IMR-90 (cell line): Measurements from ENCODE around the gene ATPAF1. TPM values are rescaled to one million over a fixed set of nuclear protein-coding genes. Genes with fewer than 3 reads are reported as not detected.

ENCODE experiments used
- ATAC-seq: fragments of 200-7000 bp; cut with Tn5 transposase; 2 replicates; pipeline ENCODE4 v1.9.1; 2020; ENCODE audit warnings: low read depth, mild to moderate bottlenecking, moderate library complexity
- BruUV-seq: library from RNA; stranded (reverse); fragments of 400-500 nt; replicated peaks from 2 replicates; lab custom pipeline; 2021; lab: Mats Ljungman, UMichigan
- CTCF ChIA-PET: fragments of 300-600 bp; formaldehyde crosslinking; extraction: SDS; loops from one replicate; lab custom pipeline; 2021; ENCODE audit warnings: antibody characterized with exemption; lab: Yijun Ruan, JAX
- POLR2A ChIA-PET: fragments of 300-600 bp; sonication (Branson Sonifier 250); formaldehyde crosslinking; loops from one replicate; lab custom pipeline; 2022; ENCODE audit warnings: antibody characterized with exemption; ENCODE audit not compliant: unreplicated experiment; lab: Charles Lee
- DNase-seq: peaks from one replicate; pipeline ENCODE4 v3.0.0; 2013
- H2AFZ ChIP-seq: replicated peaks from 2 replicates; pipeline ENCODE3; 2013; ENCODE audit warnings: low read length, mild to moderate bottlenecking; ENCODE audit not compliant: poor library complexity
- H2AK5ac ChIP-seq: 2 replicates; pipeline ENCODE4 v1.6.1; 2013; ENCODE audit warnings: low read depth, low read length, inconsistent platforms
- H2AK9ac ChIP-seq: replicated peaks from 2 replicates; pipeline ENCODE3; 2013; ENCODE audit warnings: mild to moderate bottlenecking, low read depth, low read length, moderate library complexity; ENCODE audit not compliant: poor library complexity
- H2BK120ac ChIP-seq: 2 replicates; pipeline ENCODE4 v1.6.1; 2013; ENCODE audit warnings: low read depth, low read length, inconsistent platforms
- H2BK15ac ChIP-seq: 3 replicates; pipeline ENCODE4 v1.6.1; 2013; ENCODE audit warnings: low read depth, low read length, inconsistent platforms
- H2BK20ac ChIP-seq: 2 replicates; pipeline ENCODE4 v1.6.1; 2013; ENCODE audit warnings: low read depth, mild to moderate bottlenecking, inconsistent platforms, low read length, moderate library complexity
- H2BK5ac ChIP-seq: 2 replicates; pipeline ENCODE4 v1.6.1; 2013; ENCODE audit warnings: mild to moderate bottlenecking, low read depth, low read length, inconsistent platforms; ENCODE audit not compliant: poor library complexity, severe bottlenecking
- H3K14ac ChIP-seq: replicated peaks from 2 replicates; pipeline ENCODE4 v1.6.1; 2013; ENCODE audit warnings: low read depth, low read length, inconsistent platforms
- H3K18ac ChIP-seq: 2 replicates; pipeline ENCODE4 v1.6.1; 2013; ENCODE audit warnings: low read depth, low read length, control low read depth
- H3K23ac ChIP-seq: 2 replicates; pipeline ENCODE4 v1.6.1; 2013; ENCODE audit warnings: low read depth, low read length, inconsistent platforms
- H3K27ac ChIP-seq: 2 replicates; pipeline ENCODE4 v1.5.1; 2013; ENCODE audit warnings: mild to moderate bottlenecking, control low read depth, low read length; ENCODE audit not compliant: insufficient read depth
- H3K27me3 ChIP-seq: 2 replicates; pipeline ENCODE4 v1.6.1; 2013; ENCODE audit warnings: low read length; ENCODE audit not compliant: control insufficient read depth, insufficient read depth
- H3K36me3 ChIP-seq: 2 replicates; pipeline ENCODE4 v1.6.1; 2013; ENCODE audit warnings: low read length, mixed read lengths; ENCODE audit not compliant: control insufficient read depth, insufficient read depth
- H3K4ac ChIP-seq: 2 replicates; pipeline ENCODE4 v1.6.1; 2013; ENCODE audit warnings: low read depth, low read length, inconsistent platforms
- H3K4me1 ChIP-seq: 2 replicates; pipeline ENCODE4 v1.6.1; 2013; ENCODE audit warnings: low read length, mixed read lengths; ENCODE audit not compliant: control insufficient read depth, insufficient read depth
- H3K4me2 ChIP-seq: 2 replicates; pipeline ENCODE4 v1.6.1; 2013; ENCODE audit warnings: low read depth, mild to moderate bottlenecking, control low read depth, low read length, moderate library complexity
- H3K4me3 ChIP-seq: 2 replicates; pipeline ENCODE4 v1.5.1; 2013; ENCODE audit warnings: low read depth, mild to moderate bottlenecking, control low read depth, low read length, moderate library complexity; ENCODE audit not compliant: insufficient read depth
- H3K56ac ChIP-seq: 2 replicates; pipeline ENCODE4 v1.6.1; 2013; ENCODE audit warnings: low read length, inconsistent platforms; ENCODE audit not compliant: insufficient read depth; ENCODE audit errors: extremely low read depth
- H3K79me1 ChIP-seq, 2 experiments: 2 replicates each; pipeline ENCODE4 v1.6.1; 2013; ENCODE audit warnings: low read length in 2 of 2, inconsistent platforms in 1 of 2, low read depth in 1 of 2
- H3K9ac ChIP-seq: 2 replicates; pipeline ENCODE4 v1.6.1; 2013; ENCODE audit warnings: low read depth, low read length, control low read depth
- H3K9me1 ChIP-seq: 2 replicates; pipeline ENCODE4 v1.6.1; 2013; ENCODE audit warnings: low read length, inconsistent platforms; ENCODE audit not compliant: insufficient read depth
- H3K9me3 ChIP-seq: 2 replicates; pipeline ENCODE4 v1.6.1; 2013; ENCODE audit warnings: low read length; ENCODE audit not compliant: control insufficient read depth, insufficient read depth
- H4K20me1 ChIP-seq: 2 replicates; pipeline ENCODE4 v1.6.1; 2013; ENCODE audit warnings: low read length, inconsistent platforms; ENCODE audit not compliant: insufficient read depth
- H4K5ac ChIP-seq: 2 replicates; pipeline ENCODE4 v1.6.1; 2013; ENCODE audit warnings: mild to moderate bottlenecking, low read depth, low read length, control low read depth
- H4K8ac ChIP-seq, 2 experiments: 2 replicates each; pipeline ENCODE4 v1.6.1; 2013; ENCODE audit warnings: low read depth in 2 of 2, low read length in 2 of 2, control low read depth in 1 of 2, inconsistent platforms in 1 of 2
- H4K91ac ChIP-seq: 2 replicates; pipeline ENCODE4 v1.6.1; 2013; ENCODE audit warnings: low read depth, low read length, inconsistent platforms; ENCODE audit not compliant: insufficient read depth
- BHLHE40 ChIP-seq: fragments of 150-350 bp; IDR thresholded peaks from 2 replicates; pipeline ENCODE4 v1.6.1; 2016; ENCODE audit warnings: mild to moderate bottlenecking, low read depth, low read length
- CEBPB ChIP-seq: IDR thresholded peaks from 2 replicates; pipeline ENCODE4 v1.6.1; 2012; ENCODE audit warnings: low read depth, low read length, improper control_type of control experiment
- ELK1 ChIP-seq: fragments of 150-350 bp; IDR thresholded peaks from 2 replicates; pipeline ENCODE4 v1.6.1; 2016; ENCODE audit warnings: low read depth, mild to moderate bottlenecking, low read length, moderate library complexity, borderline replicate concordance
- FOS ChIP-seq: fragments of 150-350 bp; IDR thresholded peaks from 2 replicates; pipeline ENCODE4 v1.6.1; 2016; ENCODE audit warnings: low read depth, low read length
- MAFK ChIP-seq: IDR thresholded peaks from 2 replicates; pipeline ENCODE4 v1.6.1; 2012; ENCODE audit warnings: low read depth, low read length, improper control_type of control experiment
- MAZ ChIP-seq: IDR thresholded peaks from 2 replicates; pipeline ENCODE4 v1.6.1; 2012; ENCODE audit warnings: low read depth, mild to moderate bottlenecking, low read length, improper control_type of control experiment, moderate library complexity, borderline replicate concordance
- MXI1 ChIP-seq: IDR thresholded peaks from 2 replicates; pipeline ENCODE4 v1.6.1; 2012; ENCODE audit warnings: low read depth, mild to moderate bottlenecking, low read length, moderate library complexity, borderline replicate concordance
- RFX5 ChIP-seq: IDR thresholded peaks from 2 replicates; pipeline ENCODE4 v1.8.0; 2012; ENCODE audit warnings: low read depth, mild to moderate bottlenecking, low read length, moderate library complexity
- WGBS, 2 experiments: methylation state at CpG; one replicate each; pipeline versions ENCODE4 v1.1.5 to v1.1.7; 2013; ENCODE audit warnings: missing lambda C conversion rate in 2 of 2; ENCODE audit not compliant: insufficient read length in 1 of 2; ENCODE audit errors: extremely low coverage in 2 of 2; 5-methylcytosine and 5-hydroxymethylcytosine counted together
- dilution Hi-C: fragments of 300-500 bp; cut with HindIII; formaldehyde crosslinking; loops from one replicate; pipeline ENCODE4 v1.14.3; 2018; ENCODE audit warnings: low sequenced_read_pairs; ENCODE audit not compliant: unreplicated experiment
- in situ Hi-C: fragments of 300-500 bp; cut with MboI; formaldehyde crosslinking; loops from 3 replicates; pipeline ENCODE4 v1.14.3; 2019; ENCODE audit warnings: low sequenced_read_pairs, inconsistent platforms, mixed read lengths
- intact Hi-C: fragments of 100-400 bp; cut with micrococcal nuclease; formaldehyde crosslinking; loops from 2 replicates; pipeline ENCODE4 v1.10.0; 2022
- polyA plus RNA-seq, 3 experiments: library from polyadenylated mRNA; depleted of rRNA; stranded (reverse); fragments of >200 nt; gene quantifications; 2 replicates each; pipeline ENCODE4 v1.2.3, GENCODE V29; 2012; ENCODE audit warnings: low replicate concordance in 1 of 3
- total RNA-seq: library from RNA; depleted of rRNA; stranded (reverse); fragments of >200 nt; gene quantifications from 2 replicates; pipeline ENCODE4 v1.2.3, GENCODE V29; 2012

The ATPAF1 gene
- total and polyA plus RNA-seq, 2 of the 4 experiments (the other 2 are of a cell fraction) = 55.5 to 80.3 TPM

DNA sequence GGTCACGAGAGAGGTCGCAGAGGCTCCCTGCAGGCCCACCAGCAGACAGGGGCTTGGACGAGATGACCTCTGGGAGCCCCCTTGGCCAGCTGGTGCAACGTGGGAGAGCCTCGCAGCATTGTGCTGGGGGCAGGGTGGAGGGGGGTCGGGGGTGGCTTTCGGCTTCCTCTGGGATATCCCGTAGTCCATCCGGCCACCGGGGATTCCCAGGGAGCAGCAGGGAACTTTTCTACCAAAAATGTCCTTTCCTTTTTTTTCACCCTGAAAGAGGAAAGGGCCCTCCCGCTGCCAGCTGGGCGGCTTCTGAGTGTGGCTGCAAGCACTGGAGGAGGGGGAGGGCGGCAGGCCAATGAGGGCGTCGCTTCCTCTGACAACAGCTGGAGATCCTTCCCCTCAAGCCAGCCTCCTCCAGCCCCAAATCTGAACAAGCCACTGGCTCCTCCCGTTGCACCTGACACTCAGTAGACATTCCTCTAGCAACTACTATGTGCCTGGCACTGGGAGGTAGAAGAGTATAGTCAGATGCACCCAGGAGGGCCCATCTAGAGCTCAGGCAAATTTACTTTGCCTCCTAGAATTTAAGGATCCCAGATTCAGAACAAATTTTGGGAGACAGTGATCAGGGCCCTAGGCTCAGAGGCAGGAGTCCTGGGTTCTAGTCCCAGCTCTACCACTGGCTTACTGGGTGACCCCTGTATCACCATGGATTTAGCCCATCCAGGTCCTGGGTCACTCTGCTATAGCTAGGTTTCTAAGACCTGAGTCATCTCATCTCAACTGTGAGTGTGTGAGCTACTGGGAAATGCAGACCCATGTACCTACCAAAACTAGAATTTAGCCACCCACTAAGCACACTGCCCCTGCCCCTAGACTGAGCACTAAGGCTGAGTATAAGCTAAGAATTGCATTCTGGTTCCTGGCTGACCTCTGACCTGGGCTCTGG is 54.2 kb downstream of the ATPAF1 start:
- peak overlapping the region; percentile 43; the same call in 1 of the 2 replicates for H2AK5ac ChIP-seq
- H4K8ac ChIP-seq = peak overlapping the region; percentile 28 to 48; a peak in 2 of 4 replicates
- no CpG with 5 or more reads among the region's 16 CpGs for WGBS, 2 experiments
- peak overlapping the region; percentile 78 for H2AK9ac ChIP-seq
- H2AFZ ChIP-seq = peak overlapping the region; percentile 70
- CTCF ChIA-PET = interaction anchor here (0.6 to 1.4 kb wide), 2 partner anchors 17 to 84 kb away, joined by 4 to 6 read pairs; no protein-coding TSS in a partner anchor
- H3K4me3 ChIP-seq = no peak overlapping the region
- no peak overlapping the region for H3K9ac ChIP-seq
- H3K79me1 ChIP-seq = peaks cover 25 to 54% of the 10 kb centered on the region in 2 experiments
- no peaks in the 10 kb centered on the region for H3K27me3 ChIP-seq
- H2BK5ac ChIP-seq = no peak overlapping the region
- H3K36me3 ChIP-seq = peaks cover 19% of the 10 kb centered on the region
- H4K5ac ChIP-seq = peak overlapping the region; percentile 9; the same call in 1 of the 2 replicates
- no peaks in the 10 kb centered on the region for H3K9me3 ChIP-seq
- no peak overlapping the region; the same call in 1 of the 2 replicates for H2BK120ac ChIP-seq
- 0 out of 2 replicates have a peak, but pooled peaks cover 8% of the 10 kb centered on the region for H4K20me1 ChIP-seq
- no peak overlapping the region; the same call in 1 of the 2 replicates for H3K23ac ChIP-seq
- peak overlapping the region; percentile 55 for H3K27ac ChIP-seq
- peak overlapping the region; percentile 51; the same call in 1 of the 2 replicates for H4K91ac ChIP-seq
- peak overlapping the region; percentile 22; the same call in 1 of the 2 replicates for H3K18ac ChIP-seq
- peak overlapping the region; percentile 48; the same call in 1 of the 2 replicates for H3K4ac ChIP-seq
- no peak overlapping the region for H3K56ac ChIP-seq
- peak; percentile 68 for ATAC-seq
- peak overlapping the region; percentile 14; the same call in 1 of the 2 replicates for H3K4me2 ChIP-seq
- H3K4me1 ChIP-seq = peaks cover 20% of the 10 kb centered on the region
- in situ Hi-C loops = no loop called here
- POLR2A ChIA-PET = interaction anchor here (1.8 kb wide), 1 partner anchor 10 kb away, joined by 4 read pairs; the partner anchor contains the start of gene MKNK1
- H3K14ac ChIP-seq = no peak overlapping the region
- no peak for TF ChIP-seq MAFK
- peak; percentile 71; the same call in 1 of the 2 replicates for TF ChIP-seq MAZ
- TF ChIP-seq RFX5 = no peak
- no peak for TF ChIP-seq BHLHE40
- no peak for TF ChIP-seq ELK1
- TF ChIP-seq CEBPB = no peak
- no peak for TF ChIP-seq MXI1
- no peak for TF ChIP-seq FOS
- peak; percentile 76 for DNase-seq
- intact Hi-C loops = no loop called here
- no TSS peak for BruUV-seq
- H2BK20ac ChIP-seq = no peak overlapping the region
- H3K9me1 ChIP-seq = peaks cover 30% of the 10 kb centered on the region
- dilution Hi-C loops = no loop called here
- H2BK15ac ChIP-seq = no peak overlapping the region
